Neural cell (in vitro differentiated cells): ENCODE measurements around the gene IGSF9B.

Experiments used
- CTCF ChIP-seq: fragments of 450-650 bp; IDR thresholded peaks from 2 replicates; pipeline ENCODE4 v1.5.1; 2014; ENCODE audit warnings: antibody characterized with exemption, mild to moderate bottlenecking, moderate library complexity; ENCODE audit not compliant: poor library complexity, severe bottlenecking
- EP300 ChIP-seq: fragments of 450-650 bp; conservative IDR thresholded peaks from 2 replicates; pipeline ENCODE4 v1.6.1; 2014; ENCODE audit warnings: antibody characterized with exemption, mild to moderate bottlenecking, moderate library complexity; ENCODE audit not compliant: poor library complexity, severe bottlenecking
- SMC3 ChIP-seq: fragments of 450-650 bp; conservative IDR thresholded peaks from 2 replicates; pipeline ENCODE4 v1.6.1; 2014; ENCODE audit warnings: antibody characterized with exemption, mild to moderate bottlenecking, moderate library complexity; ENCODE audit not compliant: poor library complexity

GRCh38 chr11:133961890-133962289 is 5.1 kb upstream of the IGSF9B start:
- TF ChIP-seq CTCF (no peak), SMC3 (no peak), EP300 (no peak)
